Amygdala (tissue), 56 donors: Measurements from ENCODE around the gene CXCL17.
A peak's percentile ranks its signal among the peaks of the same experiment; 100 is the strongest.
"Not testable (repeated sequence)": the region's sequence is repeated elsewhere in the genome, so short reads cannot be mapped to it uniquely, and the experiment has no call there.

Experiments
- DNase-seq, 56 donors: peaks; one replicate each; lab custom pipeline; 2025; lab: John Stamatoyannopoulos, UW

CXCL17 gene

DNA sequence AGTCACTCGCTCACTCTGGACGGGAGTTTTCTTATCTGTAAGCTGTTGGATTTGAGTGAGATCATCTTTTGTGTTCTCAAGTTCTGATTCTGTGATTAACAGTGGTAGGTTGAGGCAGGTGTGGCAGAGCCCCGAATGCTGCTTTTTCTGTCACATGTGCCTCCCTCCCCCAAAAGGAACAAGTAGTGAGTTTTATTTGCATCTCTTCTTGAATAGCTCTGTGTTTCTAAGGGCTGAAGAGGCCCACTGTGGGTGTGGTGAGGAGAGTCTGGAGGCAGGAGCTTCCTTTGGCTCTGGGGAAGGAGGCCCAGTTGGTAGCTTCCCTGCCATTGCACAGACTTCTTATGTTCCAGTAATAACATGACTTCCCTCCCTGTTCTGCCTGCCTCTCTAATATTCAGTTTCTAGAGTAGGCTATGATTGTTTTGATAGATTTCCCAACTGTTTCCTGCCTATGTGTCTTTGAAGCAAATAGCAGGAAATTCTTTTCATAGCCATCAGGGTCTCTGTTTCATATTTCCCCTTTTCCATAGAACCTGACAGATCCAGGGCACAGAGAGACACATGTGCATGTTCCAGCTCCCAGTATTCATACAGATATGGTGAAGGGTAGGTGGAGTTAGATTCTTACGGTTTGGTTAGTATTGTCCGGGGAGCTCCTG lies 23.9 kb upstream of the CXCL17 start:
- no peak for DNase-seq

DNA sequence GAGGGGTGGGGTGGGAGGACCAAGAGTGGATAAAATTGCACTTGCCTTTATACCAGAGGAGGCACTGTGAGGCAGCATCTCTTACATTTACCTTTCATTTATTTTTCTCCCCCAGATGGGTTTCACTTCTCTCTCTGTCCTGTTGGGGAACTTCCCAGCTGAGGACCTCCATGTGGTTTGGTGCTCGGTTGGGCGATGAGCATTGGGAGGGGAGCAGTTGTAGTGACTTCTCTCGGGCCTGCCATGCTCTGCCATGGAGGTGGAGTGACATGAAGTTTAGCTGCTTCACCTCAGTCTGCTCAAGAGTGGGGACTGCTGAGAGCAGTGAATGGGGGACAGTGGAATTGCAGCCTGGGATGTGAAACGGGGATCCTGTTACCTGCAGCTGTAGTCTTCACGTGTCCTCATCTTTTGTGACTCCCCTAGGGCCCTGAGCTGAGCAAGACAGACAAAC lies 23.1 kb upstream of the CXCL17 start:
- peak in 2 of 56 donors; percentile 3 to 5 for DNase-seq

DNA sequence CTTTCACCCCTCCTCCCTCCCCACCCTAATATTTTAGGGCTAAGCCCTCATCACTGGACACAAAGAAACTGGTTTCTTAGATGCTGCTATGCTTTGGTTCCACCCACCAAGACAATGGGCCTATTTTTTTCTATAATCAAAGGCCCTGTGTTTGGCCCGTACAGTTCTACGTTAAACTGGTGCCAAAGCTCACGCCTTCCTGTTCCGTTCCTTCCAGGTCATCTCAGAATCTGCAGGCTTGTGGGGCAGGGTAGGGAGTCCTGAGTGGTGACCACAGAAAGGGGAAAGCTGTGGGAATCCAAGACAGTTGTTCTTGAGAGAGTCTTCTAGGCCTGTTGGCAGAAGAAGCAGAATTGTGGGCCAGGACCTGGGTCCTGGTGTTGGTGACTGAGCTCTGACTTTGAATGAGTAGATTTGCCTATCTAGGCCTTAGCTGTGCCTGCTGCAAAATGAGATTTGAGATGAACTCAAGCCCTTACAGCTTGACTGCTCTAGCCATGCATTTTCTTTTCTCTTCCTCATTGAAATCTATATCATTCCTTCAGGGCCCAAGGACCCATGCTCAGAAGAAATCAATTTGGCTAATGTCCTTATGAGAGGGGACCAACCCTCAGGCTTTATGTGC lies 19.1 kb upstream of the CXCL17 start:
- DNase-seq, result peak in 51 of 56 donors; percentile 10 to 85 (median 54)

DNA sequence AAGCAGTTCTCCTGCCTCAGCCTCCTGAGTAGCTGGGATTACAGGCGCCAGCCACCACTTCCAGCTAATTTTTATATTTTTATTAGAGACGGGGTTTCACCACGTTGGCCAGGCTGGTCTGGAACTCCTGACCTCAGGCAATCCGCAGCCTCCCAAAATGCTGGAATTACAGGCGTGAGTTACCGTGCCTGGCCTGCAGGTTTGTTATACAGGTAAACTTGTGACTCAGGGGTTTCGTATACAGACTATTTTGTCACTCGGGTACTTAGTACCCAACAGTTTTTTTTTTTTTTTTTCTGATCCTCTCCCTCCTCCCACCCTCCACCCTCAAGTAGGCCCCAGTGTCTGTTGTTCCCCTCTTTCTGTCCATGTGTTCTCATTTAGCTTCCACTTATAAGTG lies 18.5 kb upstream of the CXCL17 start:
- not testable (repeated sequence) for DNase-seq

DNA sequence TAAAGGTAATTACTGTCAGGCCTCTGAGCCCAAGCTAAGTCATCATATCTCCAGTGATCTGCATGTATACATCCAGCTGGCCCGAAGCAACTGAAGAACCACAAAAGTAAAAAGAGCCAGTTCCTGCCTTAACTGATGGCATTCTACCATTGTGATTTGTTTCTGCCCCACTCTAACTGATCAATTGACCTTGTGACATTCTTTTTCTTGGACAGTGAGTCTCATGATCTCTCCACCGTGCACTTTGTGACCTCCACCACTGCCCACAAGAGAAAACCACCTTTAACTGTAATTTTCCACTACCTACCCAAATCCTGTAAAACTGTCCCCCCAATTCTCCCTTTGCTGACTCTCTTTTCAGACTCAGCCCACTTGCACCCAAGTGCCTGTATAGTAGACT lies 17.2 kb upstream of the CXCL17 start:
- no peak for DNase-seq

DNA sequence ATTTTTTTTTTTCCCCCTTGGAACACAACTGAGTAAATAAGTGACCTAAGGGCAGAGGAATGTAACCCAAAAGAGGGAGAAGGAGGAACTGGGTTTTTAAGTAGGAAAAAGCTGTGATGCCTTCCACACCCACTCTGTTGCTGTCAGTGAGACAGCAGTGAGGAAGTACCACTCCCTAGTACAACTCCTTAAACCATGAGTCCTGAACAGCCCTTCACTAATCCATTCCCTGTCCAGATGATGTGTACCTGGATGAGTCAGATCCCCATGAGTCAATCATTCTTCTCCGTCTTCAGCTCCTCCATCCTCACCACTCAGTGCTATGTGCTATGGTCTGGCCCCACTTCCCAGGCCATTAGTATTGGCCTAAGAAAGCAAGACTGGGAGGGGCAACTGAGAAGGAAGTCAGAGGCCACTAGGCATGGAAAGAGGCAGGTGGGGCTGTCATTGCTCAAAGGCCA lies 12.9 kb upstream of the CXCL17 start:
- DNase-seq, result no peak

DNA sequence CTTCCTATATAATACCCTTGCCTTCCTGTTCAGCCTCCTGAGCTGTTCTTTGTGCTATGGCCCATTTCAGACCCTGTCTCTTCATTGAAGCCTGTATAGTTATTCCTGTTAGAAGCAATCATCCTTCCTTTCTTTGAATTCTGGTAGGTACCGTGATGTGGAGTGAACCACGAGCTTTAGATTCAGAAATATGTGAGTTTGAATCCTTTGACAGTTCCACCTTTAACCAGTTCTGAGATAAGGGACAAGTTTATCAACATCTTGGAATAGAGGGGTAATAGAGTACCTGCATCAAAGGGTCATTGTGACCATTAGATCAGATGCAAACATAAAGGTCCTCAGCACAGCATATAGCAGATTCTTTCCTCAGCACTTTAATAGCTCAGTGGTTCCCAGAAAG lies 12.3 kb upstream of the CXCL17 start:
- DNase-seq, result no peak

DNA sequence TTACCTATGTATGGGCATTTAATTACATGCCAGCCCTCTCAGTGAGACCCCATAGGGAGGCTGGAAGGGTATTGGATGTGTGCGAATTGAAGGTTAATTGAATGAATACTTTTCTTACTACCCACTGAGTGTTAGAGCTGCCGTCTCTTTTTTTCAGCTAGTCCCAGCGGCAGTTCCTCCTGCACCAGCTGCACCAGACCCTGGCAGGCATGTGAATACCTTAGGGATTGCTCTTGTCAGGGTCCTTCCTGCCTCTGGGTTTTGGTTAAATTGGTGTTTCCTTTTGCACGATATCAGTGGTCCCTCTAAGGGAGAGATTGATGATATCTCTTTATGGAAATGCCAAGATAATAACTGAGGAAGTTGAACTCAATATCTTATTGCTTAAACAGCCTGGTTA lies 9.8 kb upstream of the CXCL17 start:
- DNase-seq, result no peak

DNA sequence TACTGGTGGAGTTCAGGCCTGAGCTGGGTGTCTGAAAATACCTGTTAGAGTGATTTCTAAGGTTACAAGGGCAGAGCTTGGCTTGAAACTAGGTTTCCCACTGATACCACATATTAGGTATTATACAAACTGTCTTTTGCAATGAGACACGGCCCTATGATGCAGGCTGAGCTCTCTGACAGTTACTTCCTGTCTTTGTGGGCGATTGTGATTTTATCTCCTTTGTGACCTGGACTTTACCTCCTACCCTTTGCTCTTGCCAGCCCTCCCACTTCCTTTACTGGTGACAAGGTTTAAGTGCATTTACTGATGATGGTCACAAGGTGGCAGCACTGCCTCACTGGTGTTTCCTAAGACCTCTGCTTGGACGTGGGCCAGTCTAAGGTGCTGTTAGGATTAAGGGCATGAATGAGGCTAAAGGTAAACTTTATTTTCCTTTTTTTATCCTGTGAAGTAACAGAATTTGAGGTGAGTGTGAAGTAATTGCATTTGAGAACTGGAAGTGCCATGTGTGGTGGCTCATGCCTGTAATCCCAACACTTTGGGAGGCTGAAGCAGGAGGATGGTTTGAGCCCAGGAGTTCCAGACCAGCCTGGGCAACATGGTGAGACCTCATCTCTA lies 7.7 kb upstream of the CXCL17 start:
- peak in 43 of 56 donors; percentile 2 to 85 (median 42) for DNase-seq

DNA sequence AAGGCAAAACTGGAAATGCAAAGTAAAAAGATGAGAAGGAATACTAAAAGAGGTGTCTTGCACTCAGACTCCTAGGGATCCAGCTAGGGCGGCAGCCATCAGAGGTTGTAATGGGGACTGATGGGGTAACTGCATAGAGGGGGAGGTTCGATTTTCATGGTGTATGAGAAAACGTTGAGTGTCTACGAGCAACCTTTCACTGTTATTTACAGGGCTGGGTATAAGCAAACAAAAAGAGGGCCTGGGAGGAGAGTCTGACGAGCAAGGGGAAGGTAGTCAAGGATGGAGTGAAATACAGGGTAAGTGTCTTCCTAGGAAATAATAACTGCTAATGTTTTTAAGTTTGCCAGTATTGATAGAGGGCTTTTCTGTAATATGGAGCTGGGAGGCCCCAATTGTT lies 5.6 kb upstream of the CXCL17 start:
- DNase-seq, result not testable (repeated sequence)

DNA sequence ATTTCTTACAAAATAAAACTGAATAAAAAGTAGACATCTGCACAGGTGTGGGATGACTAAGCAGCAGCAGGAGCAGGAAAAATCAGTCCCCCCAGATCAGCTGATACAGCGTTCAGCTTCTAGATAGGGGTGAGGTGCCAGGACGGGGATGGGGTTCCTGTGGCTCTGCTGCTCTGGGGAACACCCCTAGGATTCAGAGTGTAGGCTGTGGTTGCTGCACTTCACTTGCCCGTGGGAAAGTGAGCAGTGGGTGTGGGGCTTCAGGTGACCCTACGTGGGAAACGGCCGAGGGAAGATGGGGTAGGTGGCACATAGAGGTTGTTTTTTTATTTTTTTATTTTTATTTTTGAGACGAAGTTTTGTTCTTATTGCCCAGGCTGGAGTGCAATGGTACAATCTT lies 3.2 kb upstream of the CXCL17 start:
- no peak for DNase-seq

DNA sequence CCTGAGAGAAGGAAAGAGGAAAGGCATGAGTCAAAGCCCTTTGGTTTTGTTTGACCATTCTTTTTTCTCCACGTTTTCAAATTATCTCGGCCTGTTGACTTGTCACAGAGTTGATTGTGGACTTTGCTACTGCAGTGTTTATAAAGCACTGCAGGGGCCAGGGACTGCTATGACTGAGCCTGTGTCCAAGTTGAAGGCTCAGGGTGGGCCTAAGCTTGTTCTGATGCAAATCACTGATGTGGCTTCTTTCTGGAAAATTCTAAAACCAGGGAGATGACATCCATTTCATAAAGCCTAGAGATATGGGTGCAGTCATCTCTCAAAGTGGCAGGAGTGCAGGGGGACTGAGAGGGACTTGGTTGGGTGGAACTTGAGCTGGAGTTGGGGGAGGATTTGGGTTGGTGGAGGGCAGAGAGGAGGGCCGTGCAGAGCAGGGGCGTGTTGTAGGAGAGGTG lies 1.2 kb upstream of the CXCL17 start:
- DNase-seq, result no peak

DNA sequence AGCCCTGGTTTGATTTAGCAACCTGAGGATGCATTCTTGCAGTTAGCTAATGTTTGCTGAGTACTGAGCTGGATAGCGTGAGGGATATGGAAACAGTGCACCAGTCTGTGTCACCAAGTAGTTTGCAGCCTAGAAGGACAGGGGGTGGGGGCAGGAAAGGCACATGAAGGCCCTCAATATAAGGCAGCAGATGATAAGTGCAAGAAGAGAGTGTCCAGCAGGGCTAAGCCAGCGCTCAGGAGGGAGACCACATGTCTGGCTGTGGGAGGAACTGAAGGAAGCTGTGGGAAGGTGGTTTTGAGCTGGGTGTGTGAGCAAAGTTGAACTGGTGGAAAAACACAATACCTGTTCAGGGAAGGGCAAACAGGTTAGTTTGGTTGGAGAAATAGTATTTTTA lies 1.7 kb downstream of the CXCL17 start:
- no peak for DNase-seq

DNA sequence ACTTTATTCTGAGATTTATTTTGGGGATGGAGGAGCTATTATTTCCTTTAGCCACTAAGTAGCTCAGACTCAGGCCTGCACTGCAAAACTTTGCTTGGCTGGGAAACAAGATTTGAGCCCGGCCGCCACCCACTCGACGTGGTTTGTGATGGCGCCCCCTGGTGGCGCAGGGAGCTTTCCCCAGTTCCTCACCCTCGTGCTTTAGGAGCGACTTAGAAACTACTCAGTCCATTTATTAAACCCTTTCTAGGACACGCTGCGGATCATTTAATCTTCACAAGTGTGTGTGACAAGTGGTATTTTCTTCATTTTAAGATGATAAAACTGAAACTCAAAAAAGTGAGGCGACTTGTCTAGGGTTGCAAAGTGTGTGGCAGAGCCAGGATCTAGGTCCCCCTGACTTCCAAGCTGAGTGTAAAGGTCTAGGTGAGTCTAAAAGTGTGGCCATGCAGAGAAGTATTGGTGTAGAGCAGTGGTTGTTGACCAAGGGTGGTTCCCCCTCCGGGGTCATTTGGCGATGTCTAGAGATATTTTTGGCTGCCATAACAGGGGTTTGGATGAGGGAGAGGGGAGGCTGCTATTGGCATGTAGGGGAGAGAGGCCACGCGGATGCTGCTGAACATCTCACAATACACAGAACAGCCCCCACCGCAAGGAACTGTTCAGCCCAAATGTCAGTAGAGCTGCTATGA lies 2.2 kb downstream of the CXCL17 start:
- peak in 28 of 56 donors; percentile 5 to 75 (median 28) for DNase-seq

DNA sequence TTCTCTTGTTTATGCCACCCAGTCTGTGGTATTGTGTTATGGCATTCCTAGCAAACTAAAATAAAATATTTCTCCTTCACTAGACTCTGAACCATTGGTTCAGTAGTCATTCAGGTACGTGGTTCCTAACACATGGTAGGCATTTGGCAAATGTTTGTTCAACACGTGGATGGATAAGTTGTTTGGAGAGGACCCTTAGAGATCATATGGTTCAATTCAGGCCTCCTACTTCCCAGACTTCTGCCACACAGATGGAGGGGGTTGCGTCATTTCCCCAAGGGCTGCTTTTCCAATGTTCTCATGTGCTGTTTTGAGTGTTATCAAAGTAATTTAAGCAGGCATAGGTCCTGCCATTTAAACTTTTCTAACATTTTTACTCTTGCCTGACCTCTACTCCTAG lies 6.7 kb downstream of the CXCL17 start:
- DNase-seq, result no peak

DNA sequence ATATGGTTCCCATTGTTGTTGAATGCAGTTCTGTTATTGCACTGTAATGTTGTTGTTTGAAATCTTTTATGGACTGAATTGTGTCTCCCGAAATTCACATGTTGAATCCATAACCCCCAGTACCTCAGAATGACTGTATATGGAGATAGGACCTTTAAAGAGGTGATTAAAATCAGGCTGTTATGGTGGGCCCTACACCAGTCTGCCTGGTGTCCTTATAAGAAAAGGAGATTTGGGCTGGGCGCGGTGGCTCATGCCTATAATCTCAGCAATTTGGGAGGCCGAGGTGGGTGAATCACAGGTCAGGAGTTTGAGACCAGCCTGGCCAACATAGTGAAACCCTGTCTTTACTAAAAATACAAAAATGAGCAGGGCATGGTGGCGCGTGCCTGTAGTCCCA lies 7.4 kb downstream of the CXCL17 start:
- DNase-seq, result no peak

DNA sequence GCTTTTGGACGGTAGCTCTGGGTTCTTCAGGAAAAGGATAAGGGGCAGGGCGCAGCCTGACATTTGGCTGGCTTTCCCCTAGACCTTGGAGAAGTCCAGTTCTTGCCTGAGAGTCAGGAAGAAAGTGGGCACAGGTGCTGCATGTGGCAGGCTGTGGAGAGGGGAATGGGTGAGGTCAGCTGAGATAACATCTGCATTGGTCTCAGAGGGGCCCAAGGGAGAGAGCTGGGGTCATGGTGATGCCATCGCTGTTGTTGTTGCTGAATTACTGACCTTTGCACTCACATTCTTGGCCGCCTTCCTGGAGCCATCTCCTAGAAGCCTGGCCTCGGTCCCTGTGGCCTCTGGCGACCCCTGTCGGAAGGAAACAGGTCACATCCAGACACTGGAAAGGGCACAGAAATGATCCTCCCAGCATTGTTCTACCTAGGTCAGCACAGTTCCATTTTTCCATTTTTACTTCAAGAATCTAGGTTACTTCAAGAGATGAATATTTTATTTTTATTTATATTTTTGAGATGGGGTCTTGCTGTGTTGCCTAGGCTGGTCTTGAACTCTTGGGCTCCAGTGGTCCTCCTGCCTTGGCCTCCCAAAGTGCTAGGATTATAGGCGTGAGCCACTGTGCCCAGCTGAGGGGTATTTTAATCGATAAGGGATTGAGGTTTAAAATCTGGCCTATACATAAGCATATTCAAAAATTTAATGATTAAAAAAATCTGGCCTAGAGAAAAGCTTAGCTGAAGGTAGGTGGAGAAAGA lies 9.1 kb downstream of the CXCL17 start:
- peak in 41 of 56 donors; percentile 14 to 82 (median 58) for DNase-seq

DNA sequence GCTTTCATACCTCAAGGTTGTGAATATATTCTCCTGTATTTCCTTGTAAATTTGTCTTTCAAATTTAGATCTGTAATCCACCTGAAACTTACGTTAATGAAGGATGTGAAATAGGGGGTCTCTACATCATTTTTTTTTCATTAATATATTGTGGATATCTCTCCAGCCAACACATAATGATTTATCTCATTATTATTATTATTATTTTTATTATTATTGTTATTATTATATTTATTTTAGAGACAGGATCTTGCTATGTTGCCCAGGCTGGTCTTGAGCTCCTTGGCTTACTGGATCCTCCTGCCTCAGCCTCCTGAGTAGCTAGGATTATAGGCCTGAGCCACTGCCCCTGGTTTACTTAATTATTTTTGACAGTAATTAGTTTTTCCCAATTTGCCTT lies 11.3 kb downstream of the CXCL17 start:
- DNase-seq, result no peak

DNA sequence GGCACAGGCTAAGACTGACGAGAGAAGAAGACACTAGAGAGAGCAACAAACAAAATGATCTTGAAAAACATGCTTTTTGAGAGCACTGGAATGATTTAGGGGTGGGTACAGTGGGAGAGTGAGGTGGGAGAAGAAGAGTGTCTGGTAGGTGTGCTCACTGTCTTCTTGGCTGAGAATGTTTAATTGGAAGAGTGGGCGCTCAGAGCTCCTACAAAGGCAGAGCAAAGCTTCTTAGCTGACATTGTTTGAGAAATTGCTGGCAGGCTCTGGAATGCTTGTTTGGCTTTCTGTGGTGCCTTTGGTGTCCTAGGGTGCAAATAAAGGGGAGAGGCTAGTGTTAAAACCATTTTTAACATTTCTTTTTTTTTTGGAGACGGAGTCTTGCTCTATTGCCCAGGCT lies 14.1 kb downstream of the CXCL17 start:
- no peak for DNase-seq

DNA sequence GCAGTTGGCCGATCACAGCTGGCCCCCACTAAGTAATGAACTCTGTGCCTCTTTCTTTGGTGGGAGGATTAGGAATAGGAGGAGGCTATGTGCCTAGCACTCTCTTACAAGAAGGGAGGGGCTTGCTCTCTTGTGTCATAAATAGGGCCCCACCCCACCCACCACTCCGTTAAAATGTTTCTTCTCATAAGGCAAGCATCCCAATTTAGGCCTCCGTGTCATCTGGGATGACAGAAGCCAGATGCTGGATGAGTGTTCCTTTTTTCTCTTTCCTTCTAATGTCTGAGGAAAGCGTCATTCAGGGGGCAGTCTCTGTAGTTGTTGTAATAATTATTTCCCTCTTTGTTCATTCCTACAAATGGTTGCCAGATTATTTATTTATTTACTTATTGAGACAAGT lies 15.4 kb downstream of the CXCL17 start, which contains the start of gene LIPE:
TSS of gene LIPE (minus strand) at position 76 of the 400 bp plus-strand sequence. CDS start 239 bp downstream, outside the sequence.
- DNase-seq, result peak in 2 of 56 donors; percentile 14 to 25
